ENCODE results near the gene PCDH15. TPM values are rescaled to one million over a fixed set of nuclear protein-coding genes. Genes with fewer than 3 reads are reported as not detected.

Gene PCDH15
- total and polyA plus RNA-seq, 3 donors from 2014 or later, result 1.7 to 3.2 (median 2.8) TPM

DNA sequence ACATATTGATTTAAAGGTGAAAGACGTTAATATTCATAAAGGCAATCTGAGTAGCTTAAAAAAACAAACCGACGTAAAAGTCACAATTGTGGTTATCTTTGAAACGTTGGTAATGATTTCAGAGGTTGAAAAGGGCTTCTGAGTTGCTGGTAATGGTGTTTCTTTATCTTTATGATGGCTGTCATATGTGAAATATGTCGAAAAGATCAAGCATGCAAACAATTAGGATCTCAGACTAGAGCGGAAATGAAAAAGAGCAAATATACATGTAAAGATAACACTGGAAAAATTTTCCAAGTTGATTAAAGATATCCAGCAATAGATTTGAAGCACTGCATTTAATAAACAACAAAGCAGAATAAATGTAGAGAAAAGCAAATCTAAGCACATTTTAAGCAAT, 1030.1 kb downstream of the PCDH15 start:
- intact Hi-C loops (cut with DNase I; ENCODE audit: low total_unique reads), result loop anchor here (10.0 kb wide), 1 partner anchor 424 kb away; no protein-coding TSS in a partner anchor
- 33 to 36% methylated on average over 6 of the region's 6 CpGs for WGBS, 2 donors
- Histone ChIP-seq H3K36me3 (ENCODE audit: low read depth, missing control alignments) (no peaks in the 10 kb centered on the region), H3K9me3 (no peaks in the 10 kb centered on the region), H3K4me3 (no peak overlapping the region), H3K4me1 (no peaks in the 10 kb centered on the region), H3K27ac (no peak overlapping the region), H3K27me3 (no peaks in the 10 kb centered on the region)
- TF ChIP-seq POLR2A (IDR thresholded peaks at IDR 0.05), result no peak
- TF ChIP-seq, protein P1, sequence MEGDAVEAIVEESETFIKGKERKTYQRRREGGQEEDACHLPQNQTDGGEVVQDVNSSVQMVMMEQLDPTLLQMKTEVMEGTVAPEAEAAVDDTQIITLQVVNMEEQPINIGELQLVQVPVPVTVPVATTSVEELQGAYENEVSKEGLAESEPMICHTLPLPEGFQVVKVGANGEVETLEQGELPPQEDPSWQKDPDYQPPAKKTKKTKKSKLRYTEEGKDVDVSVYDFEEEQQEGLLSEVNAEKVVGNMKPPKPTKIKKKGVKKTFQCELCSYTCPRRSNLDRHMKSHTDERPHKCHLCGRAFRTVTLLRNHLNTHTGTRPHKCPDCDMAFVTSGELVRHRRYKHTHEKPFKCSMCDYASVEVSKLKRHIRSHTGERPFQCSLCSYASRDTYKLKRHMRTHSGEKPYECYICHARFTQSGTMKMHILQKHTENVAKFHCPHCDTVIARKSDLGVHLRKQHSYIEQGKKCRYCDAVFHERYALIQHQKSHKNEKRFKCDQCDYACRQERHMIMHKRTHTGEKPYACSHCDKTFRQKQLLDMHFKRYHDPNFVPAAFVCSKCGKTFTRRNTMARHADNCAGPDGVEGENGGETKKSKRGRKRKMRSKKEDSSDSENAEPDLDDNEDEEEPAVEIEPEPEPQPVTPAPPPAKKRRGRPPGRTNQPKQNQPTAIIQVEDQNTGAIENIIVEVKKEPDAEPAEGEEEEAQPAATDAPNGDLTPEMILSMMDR (IDR thresholded peaks at IDR 0.05), result no peak
- no peak for DNase-seq

DNA sequence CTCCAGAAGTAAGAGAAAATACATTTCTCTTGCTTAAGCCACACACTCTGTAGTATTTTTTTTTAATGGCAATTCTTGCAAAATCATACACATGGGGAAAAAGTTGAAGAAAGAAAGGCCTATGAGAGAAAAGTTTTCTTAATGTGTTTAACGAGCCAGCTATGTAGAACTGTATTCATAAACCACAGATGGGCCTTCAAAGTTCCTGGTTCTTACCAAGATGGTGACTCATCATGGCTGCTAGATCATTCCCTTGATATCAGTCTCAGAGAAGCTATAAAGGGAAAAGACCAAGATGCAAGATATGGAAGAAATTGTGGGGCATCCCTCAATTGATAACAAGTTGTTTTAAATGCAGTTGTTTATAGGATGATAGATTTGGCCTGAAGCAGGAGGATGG, 1035.7 kb downstream of the PCDH15 start:
- intact Hi-C loops (cut with DNase I; ENCODE audit: low total_unique reads), result no loop called here
- Histone ChIP-seq H3K27me3 (no peaks in the 10 kb centered on the region), H3K27ac (no peak overlapping the region), H3K4me1 (no peaks in the 10 kb centered on the region), H3K9me3 (no peaks in the 10 kb centered on the region), H3K36me3 (ENCODE audit: low read depth, missing control alignments) (no peaks in the 10 kb centered on the region), H3K4me3 (no peak overlapping the region)
- WGBS, 2 donors, result 86 to 92% methylated on average over 1 of the region's 1 CpG
- no peak for DNase-seq
- TF ChIP-seq, protein P1 (IDR thresholded peaks at IDR 0.05), result no peak
- TF ChIP-seq POLR2A (IDR thresholded peaks at IDR 0.05), result no peak

DNA sequence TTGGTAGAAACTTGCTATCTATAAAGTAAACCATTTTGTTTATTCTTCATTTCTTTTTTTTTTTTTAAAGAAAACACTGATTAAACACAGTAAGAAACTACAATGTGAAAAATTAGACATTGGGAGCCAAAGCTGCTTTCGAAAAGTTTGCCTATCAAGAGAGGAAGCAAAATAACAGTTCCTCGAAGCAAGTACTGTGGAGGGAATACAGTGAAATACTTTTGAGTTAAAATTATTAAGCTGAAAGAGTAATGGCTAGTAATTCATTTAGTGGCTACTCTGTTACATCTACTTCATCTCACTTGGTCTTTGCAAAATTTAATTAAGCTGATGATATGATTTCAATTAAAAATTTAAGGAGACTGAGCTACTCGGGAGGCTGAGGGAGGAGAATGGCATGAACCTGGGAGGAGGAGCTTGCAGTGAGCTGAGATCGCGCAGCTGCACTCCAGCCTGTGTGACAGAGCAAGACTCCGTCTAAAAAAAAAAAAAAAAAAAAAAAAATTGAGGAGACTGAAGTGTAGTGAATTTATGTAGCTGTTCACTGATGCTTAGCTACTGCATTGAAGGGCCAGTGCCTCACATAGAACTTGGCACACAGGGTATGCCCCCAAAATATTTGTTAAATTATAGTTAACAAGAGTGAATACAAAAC, 1046.3 kb downstream of the PCDH15 start:
- H3K9me3 ChIP-seq, result no peaks in the 10 kb centered on the region
- no peaks in the 10 kb centered on the region for H3K4me1 ChIP-seq
- no peak overlapping the region for H3K27ac ChIP-seq
- H3K4me3 ChIP-seq, result no peak overlapping the region
- intact Hi-C loops (cut with DNase I; ENCODE audit: low total_unique reads), result no loop called here
- TF ChIP-seq, protein P1 (IDR thresholded peaks at IDR 0.05), result no peak
- no peak for TF ChIP-seq POLR2A (IDR thresholded peaks at IDR 0.05)
- H3K27me3 ChIP-seq, result no peaks in the 10 kb centered on the region
- WGBS, 2 donors, result 2 to 16% methylated on average over 6 of the region's 6 CpGs
- DNase-seq, result peak; percentile 24
- no peaks in the 10 kb centered on the region for H3K36me3 ChIP-seq (ENCODE audit: low read depth, missing control alignments)

MicroRNA genes within 50 kb of the gene (microRNA counts, 767-probe panel; counts per million panel counts)
- microRNA hsa-miR-548f, result 0 to 152 counts per million in 2 donors

Small RNA genes within 50 kb of the gene (microRNA-seq; reads per million reads assigned to microRNA genes)
- 0 reads per million in 2 donors for gene MIR548F1 (ENCODE audit: borderline number of aligned reads in 2 of 2, borderline replicate concordance in 1 of 2)

Small RNA genes within 50 kb of the gene (small RNA-seq; reads per million reads assigned to genes)
- gene AL365496.1 (0 reads per million in 2 donors), gene MIR548F1 (0.28 to 1.5 reads per million in 2 donors), gene RNU6-687P (0 reads per million in 2 donors)

Data from testis (tissue), 3 donors.